Caco-2 (cell line): ENCODE results near the gene LPIN1. TPM values are rescaled to one million over a fixed set of nuclear protein-coding genes. Genes with fewer than 3 reads are reported as not detected.

ENCODE experiments used
- BruUV-seq: library from RNA; stranded (reverse); fragments of 400-500 nt; replicated peaks from 2 replicates; lab custom pipeline; 2021; lab: Mats Ljungman, UMichigan
- CTCF ChIA-PET: fragments of 300-600 bp; sonication (Branson Sonifier 250); formaldehyde crosslinking; loops from one replicate; lab custom pipeline; 2022; ENCODE audit warnings: antibody characterized with exemption; lab: Charles Lee
- POLR2A ChIA-PET: fragments of 300-600 bp; sonication (Branson Sonifier 250); formaldehyde crosslinking; loops from one replicate; lab custom pipeline; 2022; ENCODE audit warnings: antibody characterized with exemption; lab: Charles Lee
- DNase-seq, 2 experiments: peaks; one replicate each; pipeline versions ENCODE4 v3.0.0 to v3.0.0-alpha.2; 2020 to 2022
- H3K27me3 ChIP-seq: replicated peaks from 2 replicates; pipeline ENCODE4 v1.6.0; 2011; ENCODE audit warnings: low read length; ENCODE audit not compliant: control insufficient read depth, insufficient read depth
- H3K36me3 ChIP-seq: 2 replicates; pipeline ENCODE4 v1.5.1; 2011; ENCODE audit warnings: low read length; ENCODE audit not compliant: control insufficient read depth, insufficient read depth
- H3K4me1 ChIP-seq: fragments of 250-450 bp; sonication (Bioruptor Pico); 2 replicates; pipeline ENCODE4 v1.5.1; 2020; ENCODE audit warnings: mild to moderate bottlenecking
- H3K4me3 ChIP-seq: 2 replicates; pipeline ENCODE4 v1.5.1; 2011; ENCODE audit warnings: low read depth, mild to moderate bottlenecking, control low read depth, low read length
- H3K9me3 ChIP-seq: fragments of 250-450 bp; sonication (Bioruptor Pico); 2 replicates; pipeline ENCODE4 v1.5.1; 2020; ENCODE audit warnings: mild to moderate bottlenecking, moderate library complexity
- H3K27ac Mint-ChIP-seq: one replicate; pipeline ENCODE4 v1.8.0; 2022; ENCODE audit warnings: mixed read lengths; ENCODE audit not compliant: unreplicated experiment
- H3K27me3 Mint-ChIP-seq: one replicate; pipeline ENCODE4 v1.8.0; 2022; ENCODE audit warnings: mixed read lengths; ENCODE audit not compliant: insufficient read depth, unreplicated experiment
- H3K36me3 Mint-ChIP-seq: one replicate; pipeline ENCODE4 v1.8.0; 2022; ENCODE audit warnings: mild to moderate bottlenecking, mixed read lengths; ENCODE audit not compliant: insufficient read depth, unreplicated experiment
- H3K4me1 Mint-ChIP-seq: one replicate; pipeline ENCODE4 v1.8.0; 2022; ENCODE audit warnings: low read depth, mixed read lengths; ENCODE audit not compliant: unreplicated experiment
- H3K4me3 Mint-ChIP-seq: one replicate; pipeline ENCODE4 v1.8.0; 2022; ENCODE audit warnings: mild to moderate bottlenecking, moderate library complexity, mixed read lengths; ENCODE audit not compliant: unreplicated experiment
- H3K9me3 Mint-ChIP-seq: one replicate; pipeline ENCODE4 v1.8.0; 2022; ENCODE audit warnings: mixed read lengths; ENCODE audit not compliant: unreplicated experiment
- CTCF ChIP-seq, 2 experiments: fragments of 200-600 bp in 1 of 2; IDR thresholded peaks; 1 replicate in 1 of 2; 2 replicates in 1 of 2; pipeline versions ENCODE4 v1.5.1 to v1.8.0; 2011 to 2022; ENCODE audit warnings: antibody characterized with exemption in 1 of 2, control low read depth in 1 of 2, inconsistent platforms in 1 of 2, low read depth in 1 of 2, low read length in 1 of 2, mild to moderate bottlenecking in 1 of 2, moderate library complexity in 1 of 2; ENCODE audit not compliant: insufficient read depth in 1 of 2, severe bottlenecking in 1 of 2, unreplicated experiment in 1 of 2
- intact Hi-C: fragments of 100-400 bp; cut with micrococcal nuclease; formaldehyde crosslinking; loops from one replicate; pipeline ENCODE4 v1.10.0; 2022; ENCODE audit not compliant: unreplicated experiment
- total RNA-seq: library from RNA; stranded (reverse); gene quantifications from 2 replicates; pipeline ENCODE4 v1.2.3, GENCODE V29; 2022

LPIN1 gene
- total RNA-seq, 1 experiment from 2014 or later = 12.5 TPM

- CTCF ChIA-PET = no interaction called here
- Mint-ChIP-seq H3K27me3 (no peaks in the 10 kb centered on the region), H3K27ac (no peak overlapping the region), H3K4me1 (no peaks in the 10 kb centered on the region), H3K36me3 (no peaks in the 10 kb centered on the region), H3K9me3 (no peaks in the 10 kb centered on the region), H3K4me3 (no peak overlapping the region)
- Histone ChIP-seq H3K27me3 (no peaks in the 10 kb centered on the region), H3K9me3 (no peaks in the 10 kb centered on the region), H3K4me3 (no peak overlapping the region), H3K36me3 (no peaks in the 10 kb centered on the region), H3K4me1 (peaks cover 8% of the 10 kb centered on the region; the same call in 1 of the 2 replicates)
- POLR2A ChIA-PET = no interaction called here
- intact Hi-C loops = no loop called here
- BruUV-seq = no TSS peak
- no peak for DNase-seq
- TF ChIP-seq CTCF (IDR thresholded peaks at IDR 0.05; ENCODE audit: insufficient read depth in 1 of 2, low read depth in 1 of 2, low read length in 1 of 2, severe bottlenecking in 1 of 2, unreplicated experiment in 1 of 2) = no peak
These were observed 7.0 kb downstream of the LPIN1 start for GRCh38 chr2:11753452-11753885.

DNA sequence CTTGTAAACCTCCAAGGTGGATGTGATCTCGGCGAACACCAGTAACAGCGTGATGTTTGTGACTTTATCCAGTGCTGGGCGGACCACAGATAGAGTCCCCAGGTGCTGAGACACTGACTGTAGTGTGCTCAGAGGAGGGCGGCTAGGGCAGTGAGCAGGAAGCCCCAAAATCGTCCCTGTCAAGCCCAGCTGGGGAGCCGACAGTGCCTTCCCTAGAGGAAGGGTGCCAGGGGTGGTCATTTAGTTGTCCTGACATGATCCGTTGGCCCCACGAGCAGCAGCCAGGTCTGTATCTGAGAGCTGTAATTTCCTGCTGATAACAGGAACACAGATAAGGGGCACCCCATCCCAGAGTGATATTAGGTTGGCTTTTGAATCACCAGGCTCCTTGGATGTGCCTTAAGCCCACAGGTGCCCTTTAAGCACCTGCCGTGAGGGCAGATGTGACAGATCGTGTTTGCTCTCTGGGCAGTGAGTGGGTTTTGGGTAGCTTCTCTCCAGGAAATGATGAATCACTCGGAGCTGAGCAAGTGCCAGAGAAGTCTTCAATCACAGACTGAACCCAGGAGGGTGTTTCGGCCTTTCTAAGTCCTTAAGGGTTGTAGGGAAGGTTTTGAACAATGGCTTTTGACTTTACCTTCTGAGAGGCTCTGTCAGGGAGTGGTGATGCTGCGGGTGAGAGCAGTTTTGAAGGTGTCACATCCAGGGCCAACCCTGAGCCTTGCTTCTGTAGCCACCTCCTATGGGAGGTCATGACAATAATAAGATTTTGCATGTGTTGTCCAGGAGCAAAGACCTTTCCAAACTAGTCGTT, 7.7 kb downstream of the LPIN1 start:
- no peak for DNase-seq
- ChIA-PET POLR2A (no interaction called here), CTCF (interaction anchor here (0.8 to 1.0 kb wide), 2 partner anchors 8 to 56 kb away, joined by 4 to 5 read pairs; partner anchors contain the start of gene LPIN1)
- H3K4me3 ChIP-seq = no peak overlapping the region
- peaks cover 8% of the 10 kb centered on the region; the same call in 1 of the 2 replicates for H3K4me1 ChIP-seq
- no TSS peak for BruUV-seq
- no peaks in the 10 kb centered on the region for H3K9me3 ChIP-seq
- Mint-ChIP-seq H3K4me3 (no peak overlapping the region), H3K36me3 (no peaks in the 10 kb centered on the region), H3K27me3 (no peaks in the 10 kb centered on the region), H3K9me3 (peaks cover 5% of the 10 kb centered on the region), H3K27ac (no peak overlapping the region), H3K4me1 (no peaks in the 10 kb centered on the region)
- H3K27me3 ChIP-seq = no peaks in the 10 kb centered on the region
- intact Hi-C loops = no loop called here
- no peak for TF ChIP-seq CTCF (IDR thresholded peaks at IDR 0.05; ENCODE audit: insufficient read depth in 1 of 2, low read depth in 1 of 2, low read length in 1 of 2, severe bottlenecking in 1 of 2, unreplicated experiment in 1 of 2)
- no peaks in the 10 kb centered on the region for H3K36me3 ChIP-seq

- intact Hi-C loops = no loop called here
- Histone ChIP-seq H3K36me3 (no peaks in the 10 kb centered on the region), H3K4me3 (no peak overlapping the region), H3K9me3 (no peaks in the 10 kb centered on the region), H3K27me3 (no peaks in the 10 kb centered on the region), H3K4me1 (peaks cover 8% of the 10 kb centered on the region; the same call in 1 of the 2 replicates)
- CTCF ChIA-PET = interaction anchor here (0.8 to 1.0 kb wide), 2 partner anchors 8 to 56 kb away, joined by 4 to 5 read pairs; partner anchors contain the start of gene LPIN1
- no TSS peak for BruUV-seq
- H3K9me3 Mint-ChIP-seq = peaks cover 9% of the 10 kb centered on the region
- no peak overlapping the region for H3K27ac Mint-ChIP-seq
- H3K36me3 Mint-ChIP-seq = no peaks in the 10 kb centered on the region
- no peaks in the 10 kb centered on the region for H3K27me3 Mint-ChIP-seq
- no peak overlapping the region for H3K4me3 Mint-ChIP-seq
- no peak for TF ChIP-seq CTCF (IDR thresholded peaks at IDR 0.05; ENCODE audit: insufficient read depth in 1 of 2, low read depth in 1 of 2, low read length in 1 of 2, severe bottlenecking in 1 of 2, unreplicated experiment in 1 of 2)
- no peak for DNase-seq
- POLR2A ChIA-PET = no interaction called here
- H3K4me1 Mint-ChIP-seq = no peaks in the 10 kb centered on the region
These were observed 8.2 kb downstream of the LPIN1 start for GRCh38 chr2:11754700-11755015.
